ENCODE results near the gene CNDP2.

GRCh38 chr18:74519320-74520095 is 23.3 kb downstream of the CNDP2 start:
- TF ChIP-seq CTCF (IDR thresholded peaks at IDR 0.05; ENCODE audit: low read depth, low read length), result no peak
- TF ChIP-seq MYC (IDR thresholded peaks at IDR 0.05; ENCODE audit: low read depth, low read length), result no peak
- no peak for TF ChIP-seq POLR2A (IDR thresholded peaks at IDR 0.05; ENCODE audit: extremely low read depth, insufficient read length)
